LNCaP clone FGC (cell line): ENCODE results near the gene NLN.
A peak's percentile ranks its signal among the peaks of the same experiment; 100 is the strongest.

Source experiments
- DNase-seq: peaks from one replicate; pipeline ENCODE4 v3.0.0-alpha.2; 2011; ENCODE audit warnings: low read depth
- H3K4me3 ChIP-seq: 2 replicates; pipeline ENCODE4 v1.5.1; 2011; ENCODE audit warnings: mild to moderate bottlenecking, low read depth, low read length, control low read depth
- CTCF ChIP-seq: IDR thresholded peaks from 2 replicates; pipeline ENCODE4 v1.5.1; 2012; ENCODE audit warnings: mild to moderate bottlenecking; ENCODE audit not compliant: control insufficient read depth, insufficient read depth; ENCODE audit errors: extremely low read depth

Gene NLN

GRCh38 chr5:65808251-65808741 lies 86.3 kb downstream of the NLN start:
- no peak for TF ChIP-seq CTCF
- DNase-seq, result no peak
- no peak overlapping the region for H3K4me3 ChIP-seq

- DNase-seq, result no peak
- TF ChIP-seq CTCF, result no peak
- H3K4me3 ChIP-seq, result no peak overlapping the region
These were observed 86.8 kb downstream of the NLN start for GRCh38 chr5:65808818-65809217.

GRCh38 chr5:65809817-65810531 lies 88.0 kb downstream of the NLN start:
- TF ChIP-seq CTCF, result no peak
- peak; percentile 41 for DNase-seq

GRCh38 chr5:65811004-65811403 lies 89.0 kb downstream of the NLN start:
- no peak overlapping the region for H3K4me3 ChIP-seq
- TF ChIP-seq CTCF, result no peak
- DNase-seq, result peak; percentile 50

More at GRCh38 chr5:65809817-65810531, 88.0 kb downstream of the NLN start:
- H3K4me3 ChIP-seq, result no peak overlapping the region

GRCh38 chr5:65811885-65812284 lies 89.9 kb downstream of the NLN start:
- no peak for DNase-seq
- TF ChIP-seq CTCF, result no peak
- H3K4me3 ChIP-seq, result no peak overlapping the region

- DNase-seq, result no peak
- H3K4me3 ChIP-seq, result no peak overlapping the region
- TF ChIP-seq CTCF, result no peak
These were observed 90.6 kb downstream of the NLN start for GRCh38 chr5:65812648-65813047.

- no peak overlapping the region for H3K4me3 ChIP-seq
- DNase-seq, result no peak
- TF ChIP-seq CTCF, result no peak
These were observed 91.2 kb downstream of the NLN start for GRCh38 chr5:65813174-65813573.
